HL-60 (cell line): ENCODE results near the gene DOLK.

Experiments
- DNase-seq, 2 experiments: peaks; one replicate each; pipeline ENCODE4 v3.0.0-alpha.2; 2010 to 2020; ENCODE audit warnings: low read depth in 1 of 2, low spot score in 1 of 2
- H3K27ac ChIP-seq: fragments of 250-450 bp; sonication (Bioruptor Pico); replicated peaks from 2 replicates; pipeline ENCODE4 v1.5.1; 2020; ENCODE audit warnings: mild to moderate bottlenecking, moderate library complexity
- H3K27me3 ChIP-seq: fragments of 250-450 bp; sonication (Bioruptor Pico); 2 replicates; pipeline ENCODE4 v1.5.1; 2021; ENCODE audit warnings: mild to moderate bottlenecking, moderate library complexity; ENCODE audit not compliant: insufficient read depth, poor library complexity, severe bottlenecking
- H3K4me3 ChIP-seq: replicated peaks from 2 replicates; pipeline ENCODE4 v1.5.1; 2011; ENCODE audit warnings: mild to moderate bottlenecking, control low read depth, low read length; ENCODE audit not compliant: insufficient read depth
- GABPA ChIP-seq: IDR thresholded peaks from 2 replicates; pipeline ENCODE4 v1.6.1; 2012; ENCODE audit warnings: low read depth
- POLR2AphosphoS5 ChIP-seq: IDR thresholded peaks from 2 replicates; pipeline ENCODE4 v1.6.1; 2012; ENCODE audit warnings: low read depth
- SPI1 ChIP-seq: IDR thresholded peaks from 2 replicates; pipeline ENCODE4 v1.6.1; 2012; ENCODE audit warnings: low read depth, mild to moderate bottlenecking, borderline replicate concordance
- TF ChIP-seq, protein P1 (sequence below): IDR thresholded peaks from one replicate; pipeline ENCODE4 v1.5.1; 2011; ENCODE audit warnings: low read length, control low read depth, inconsistent platforms; ENCODE audit not compliant: insufficient read depth
- TF ChIP-seq, protein P2 (sequence below): IDR thresholded peaks from 2 replicates; pipeline ENCODE4 v1.6.1; 2012; ENCODE audit warnings: low read depth; ENCODE audit not compliant: insufficient replicate concordance

The DOLK gene

DNA sequence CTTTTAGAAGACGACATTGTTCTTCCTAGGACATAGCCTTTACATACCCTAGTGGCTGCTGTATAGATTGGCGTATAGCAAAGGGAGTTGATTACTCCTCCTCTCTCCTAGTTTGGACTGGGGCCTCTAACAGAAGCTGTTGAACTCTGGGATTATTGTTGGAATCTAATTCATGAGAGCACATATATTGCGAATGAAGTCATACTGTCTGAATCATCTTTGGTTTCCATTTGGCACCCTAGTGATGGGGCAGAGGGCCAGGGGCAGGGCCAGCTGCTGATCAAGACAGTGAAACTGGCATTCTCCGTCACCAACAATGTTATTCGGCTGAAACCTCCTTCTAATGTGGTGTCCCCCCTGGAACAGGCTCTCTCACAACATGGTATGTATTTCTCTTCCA is 40.4 kb upstream of the DOLK start:
- Histone ChIP-seq H3K27ac (no peak overlapping the region), H3K4me3 (no peak overlapping the region), H3K27me3 (no peaks in the 10 kb centered on the region)
- DNase-seq = no peak
- no peak for TF ChIP-seq GABPA
- TF ChIP-seq, protein P1, sequence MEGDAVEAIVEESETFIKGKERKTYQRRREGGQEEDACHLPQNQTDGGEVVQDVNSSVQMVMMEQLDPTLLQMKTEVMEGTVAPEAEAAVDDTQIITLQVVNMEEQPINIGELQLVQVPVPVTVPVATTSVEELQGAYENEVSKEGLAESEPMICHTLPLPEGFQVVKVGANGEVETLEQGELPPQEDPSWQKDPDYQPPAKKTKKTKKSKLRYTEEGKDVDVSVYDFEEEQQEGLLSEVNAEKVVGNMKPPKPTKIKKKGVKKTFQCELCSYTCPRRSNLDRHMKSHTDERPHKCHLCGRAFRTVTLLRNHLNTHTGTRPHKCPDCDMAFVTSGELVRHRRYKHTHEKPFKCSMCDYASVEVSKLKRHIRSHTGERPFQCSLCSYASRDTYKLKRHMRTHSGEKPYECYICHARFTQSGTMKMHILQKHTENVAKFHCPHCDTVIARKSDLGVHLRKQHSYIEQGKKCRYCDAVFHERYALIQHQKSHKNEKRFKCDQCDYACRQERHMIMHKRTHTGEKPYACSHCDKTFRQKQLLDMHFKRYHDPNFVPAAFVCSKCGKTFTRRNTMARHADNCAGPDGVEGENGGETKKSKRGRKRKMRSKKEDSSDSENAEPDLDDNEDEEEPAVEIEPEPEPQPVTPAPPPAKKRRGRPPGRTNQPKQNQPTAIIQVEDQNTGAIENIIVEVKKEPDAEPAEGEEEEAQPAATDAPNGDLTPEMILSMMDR = no peak

DNA sequence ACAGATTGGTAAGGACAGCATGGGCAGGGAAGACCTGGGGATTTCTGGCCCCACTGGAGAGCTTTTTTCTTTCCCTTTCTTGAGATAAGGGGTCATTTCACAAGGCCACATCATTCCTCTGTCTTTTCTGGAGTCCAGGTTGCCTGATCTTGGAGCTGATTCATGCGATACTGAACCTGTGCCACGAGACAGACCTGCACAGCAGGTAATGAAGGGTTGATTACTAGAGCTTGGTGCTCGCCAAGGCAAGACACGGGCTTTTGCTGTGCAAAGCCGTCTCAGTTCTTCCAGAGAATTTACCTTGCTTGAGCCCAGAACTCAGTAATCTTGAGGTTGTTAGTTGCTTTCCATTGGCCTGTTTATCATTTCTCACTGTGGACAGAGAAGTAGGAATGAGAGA is 39.3 kb upstream of the DOLK start:
- H3K4me3 ChIP-seq = no peak overlapping the region
- H3K27ac ChIP-seq = no peak overlapping the region
- TF ChIP-seq GABPA (no peak), SPI1 (no peak), POLR2AphosphoS5 (no peak)
- TF ChIP-seq, protein P2, sequence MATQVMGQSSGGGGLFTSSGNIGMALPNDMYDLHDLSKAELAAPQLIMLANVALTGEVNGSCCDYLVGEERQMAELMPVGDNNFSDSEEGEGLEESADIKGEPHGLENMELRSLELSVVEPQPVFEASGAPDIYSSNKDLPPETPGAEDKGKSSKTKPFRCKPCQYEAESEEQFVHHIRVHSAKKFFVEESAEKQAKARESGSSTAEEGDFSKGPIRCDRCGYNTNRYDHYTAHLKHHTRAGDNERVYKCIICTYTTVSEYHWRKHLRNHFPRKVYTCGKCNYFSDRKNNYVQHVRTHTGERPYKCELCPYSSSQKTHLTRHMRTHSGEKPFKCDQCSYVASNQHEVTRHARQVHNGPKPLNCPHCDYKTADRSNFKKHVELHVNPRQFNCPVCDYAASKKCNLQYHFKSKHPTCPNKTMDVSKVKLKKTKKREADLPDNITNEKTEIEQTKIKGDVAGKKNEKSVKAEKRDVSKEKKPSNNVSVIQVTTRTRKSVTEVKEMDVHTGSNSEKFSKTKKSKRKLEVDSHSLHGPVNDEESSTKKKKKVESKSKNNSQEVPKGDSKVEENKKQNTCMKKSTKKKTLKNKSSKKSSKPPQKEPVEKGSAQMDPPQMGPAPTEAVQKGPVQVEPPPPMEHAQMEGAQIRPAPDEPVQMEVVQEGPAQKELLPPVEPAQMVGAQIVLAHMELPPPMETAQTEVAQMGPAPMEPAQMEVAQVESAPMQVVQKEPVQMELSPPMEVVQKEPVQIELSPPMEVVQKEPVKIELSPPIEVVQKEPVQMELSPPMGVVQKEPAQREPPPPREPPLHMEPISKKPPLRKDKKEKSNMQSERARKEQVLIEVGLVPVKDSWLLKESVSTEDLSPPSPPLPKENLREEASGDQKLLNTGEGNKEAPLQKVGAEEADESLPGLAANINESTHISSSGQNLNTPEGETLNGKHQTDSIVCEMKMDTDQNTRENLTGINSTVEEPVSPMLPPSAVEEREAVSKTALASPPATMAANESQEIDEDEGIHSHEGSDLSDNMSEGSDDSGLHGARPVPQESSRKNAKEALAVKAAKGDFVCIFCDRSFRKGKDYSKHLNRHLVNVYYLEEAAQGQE = no peak
- TF ChIP-seq, protein P1 = no peak
- H3K27me3 ChIP-seq = no peaks in the 10 kb centered on the region
- no peak for DNase-seq

DNA sequence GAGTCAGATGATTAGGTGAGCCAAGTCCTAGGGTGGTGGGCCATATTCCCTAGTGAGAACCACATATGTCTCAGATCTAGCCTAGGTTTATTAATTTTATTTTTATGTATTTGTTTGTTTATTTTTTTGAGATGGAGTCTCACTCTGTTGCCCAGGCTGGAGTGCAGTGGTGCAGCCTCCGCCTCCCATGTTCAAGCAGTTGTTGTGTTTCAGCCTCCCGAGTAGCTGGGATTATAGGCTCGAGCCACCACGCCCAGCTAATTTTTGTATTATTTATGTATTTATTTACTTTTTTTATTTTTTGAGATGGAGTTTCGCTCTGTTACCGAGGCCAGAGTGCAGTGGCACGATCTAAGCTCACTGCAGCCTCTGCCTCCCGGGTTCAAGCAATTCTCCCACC is 36.1 kb upstream of the DOLK start:
- Histone ChIP-seq H3K27me3 (no peaks in the 10 kb centered on the region), H3K4me3 (no peak overlapping the region), H3K27ac (no peak overlapping the region)
- TF ChIP-seq POLR2AphosphoS5 = no peak
- no peak for TF ChIP-seq GABPA
- TF ChIP-seq, protein P2 = no peak
- TF ChIP-seq, protein P1 = no peak
- TF ChIP-seq SPI1 = no peak
- no peak for DNase-seq

DNA sequence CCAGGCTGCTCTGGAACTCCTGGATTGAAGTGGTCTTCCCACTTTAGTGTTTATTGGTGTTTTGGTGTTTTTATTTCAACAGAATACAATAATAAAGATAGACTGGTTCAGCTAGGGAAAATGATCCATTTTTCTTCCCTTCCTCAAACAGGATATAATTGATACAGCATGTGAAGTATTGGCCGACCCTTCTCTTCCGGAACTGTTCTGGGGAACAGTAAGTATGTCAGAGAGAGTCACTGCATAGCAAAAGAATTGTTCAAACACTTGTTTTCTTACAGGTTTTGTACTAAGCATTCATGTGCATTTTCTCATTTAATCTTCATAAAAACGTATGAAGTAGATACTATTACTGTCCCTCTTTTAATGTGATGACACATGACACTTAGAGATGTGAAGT is 31.7 kb upstream of the DOLK start:
- H3K27ac ChIP-seq = no peak overlapping the region
- no peaks in the 10 kb centered on the region for H3K27me3 ChIP-seq
- TF ChIP-seq POLR2AphosphoS5 = no peak
- no peak for TF ChIP-seq GABPA
- TF ChIP-seq SPI1 = no peak
- TF ChIP-seq, protein P1 = no peak
- TF ChIP-seq, protein P2 = no peak
- H3K4me3 ChIP-seq = no peak overlapping the region
- DNase-seq = no peak
